NCI-H187 treated with DMSO at 0.1 percent for 48 hours (cell line): ENCODE data around the gene TGM2.

Experiments
- DNase-seq: peaks from one replicate; lab custom pipeline; 2025; lab: John Stamatoyannopoulos, UW

TGM2 gene

DNA sequence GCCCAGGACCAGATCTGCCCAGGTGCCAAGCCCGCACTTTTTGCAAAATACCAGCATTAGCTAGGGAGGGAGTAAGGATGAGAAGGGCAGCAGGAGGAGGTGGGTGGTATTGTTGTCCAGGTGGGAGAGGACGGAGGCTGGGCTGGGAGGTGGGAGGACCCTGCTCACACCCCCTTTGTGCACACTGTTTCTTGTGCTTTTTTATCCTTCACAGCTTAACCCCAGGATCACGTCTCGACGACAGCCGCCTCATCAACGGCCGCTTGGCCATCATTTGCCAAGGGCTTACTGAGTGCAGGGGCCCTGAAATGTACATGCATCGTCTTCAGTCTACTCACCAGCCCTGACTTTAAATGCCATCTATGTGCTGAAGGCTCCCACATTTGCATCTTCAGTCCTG is 12.1 kb upstream of the TGM2 start:
- no peak for DNase-seq

DNA sequence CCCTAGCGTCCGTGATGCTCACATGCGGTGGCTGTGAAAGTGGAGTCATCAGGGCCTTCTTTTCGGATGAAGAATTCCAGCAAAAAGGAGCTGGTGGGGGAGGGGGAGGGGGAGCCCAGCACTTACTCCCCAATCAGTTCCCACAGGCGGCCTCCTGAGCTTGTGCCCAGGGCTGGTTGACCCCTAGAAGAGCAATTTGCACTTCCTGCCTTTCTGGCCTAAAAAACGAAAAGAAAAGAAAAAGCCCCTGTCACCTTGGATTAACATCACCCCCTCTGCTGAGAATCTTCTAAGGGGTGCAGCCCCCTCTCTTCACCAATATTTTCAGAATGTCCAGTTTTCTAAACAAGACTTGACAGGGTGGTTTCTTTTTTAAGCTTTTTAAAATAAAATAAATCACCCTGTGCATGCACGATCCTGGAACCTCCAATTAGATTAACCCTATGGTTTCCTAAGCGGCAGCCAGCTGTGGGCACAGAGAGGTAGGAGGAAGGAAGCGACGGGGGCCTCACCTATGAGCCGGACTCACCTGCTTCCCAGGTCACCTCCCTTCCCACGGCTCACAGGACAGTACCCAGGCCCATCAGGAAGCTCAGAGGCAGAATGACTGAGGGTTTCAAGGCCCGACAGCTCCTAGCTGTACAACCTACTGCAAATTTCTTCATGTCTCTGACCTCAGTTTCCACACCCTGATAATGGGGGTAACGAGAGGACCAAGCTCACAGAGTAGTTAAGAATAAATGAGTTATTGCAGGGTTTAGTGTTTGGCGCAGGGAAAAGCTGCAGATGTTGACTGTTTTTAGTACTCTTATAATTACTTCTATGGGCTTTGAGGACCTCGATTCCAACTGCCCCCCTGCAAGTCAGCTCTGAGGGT is 10.5 kb upstream of the TGM2 start:
- no peak for DNase-seq

DNA sequence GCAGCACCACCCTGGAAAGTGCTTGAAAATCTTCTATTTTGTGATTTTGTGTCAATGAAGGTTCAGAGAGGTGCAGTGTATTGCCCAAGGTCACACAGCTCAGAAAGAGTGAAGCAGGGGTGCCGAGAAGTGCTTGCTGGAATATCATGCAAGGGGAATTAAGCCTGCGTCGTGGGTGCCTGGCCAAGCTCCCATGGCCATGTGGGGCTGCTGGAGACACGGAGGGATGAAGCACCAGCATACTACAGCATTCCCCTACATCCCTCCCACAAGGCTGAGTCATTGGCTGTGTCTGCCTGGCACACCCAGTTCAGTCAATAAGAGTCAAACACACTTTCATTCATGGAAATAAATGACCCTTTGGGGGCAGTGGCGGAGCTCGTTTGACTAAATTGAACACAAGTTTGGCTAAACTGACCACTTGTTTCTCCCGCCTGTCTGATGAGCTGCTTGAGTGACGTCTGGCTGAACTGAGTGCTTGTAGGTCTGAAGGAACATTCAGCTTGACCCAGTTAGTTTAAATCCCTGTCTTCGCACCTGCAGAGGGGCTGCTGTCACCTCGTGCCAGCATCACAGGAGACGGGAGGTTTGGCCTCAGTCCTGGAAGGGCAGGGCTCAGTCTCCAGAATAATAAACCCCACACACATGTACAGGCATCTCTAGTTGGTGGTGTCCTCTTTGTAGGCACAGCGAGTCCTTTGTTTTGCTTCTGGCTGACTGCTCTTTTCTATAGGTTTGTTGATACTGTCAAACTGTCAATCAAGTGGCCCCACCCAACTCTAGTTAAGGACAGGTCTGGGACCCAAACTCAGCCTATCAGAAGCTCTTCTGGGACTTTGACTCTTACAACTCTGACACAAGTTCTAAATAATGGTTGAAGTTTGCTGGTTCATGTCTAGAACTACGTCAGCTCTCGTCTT is 8.4 kb upstream of the TGM2 start:
- no peak for DNase-seq

DNA sequence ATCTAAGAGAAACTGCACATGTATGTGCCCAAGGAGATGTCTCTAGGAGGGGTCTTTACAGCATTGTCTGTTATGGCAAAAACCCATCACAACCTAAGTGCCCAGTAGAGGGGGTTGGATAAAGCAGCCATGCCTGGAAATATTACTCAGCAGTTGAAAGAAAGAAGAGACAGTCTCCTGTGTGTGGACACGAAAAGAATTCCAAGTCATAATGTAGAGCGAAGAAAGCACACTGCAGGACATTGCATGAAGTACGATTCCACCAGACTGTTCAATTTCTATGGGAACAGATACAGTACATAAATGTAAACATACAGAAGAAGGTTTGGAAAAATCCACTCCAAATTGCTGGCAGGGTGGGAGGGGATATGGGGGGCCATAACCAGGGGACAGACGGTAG is 7.3 kb upstream of the TGM2 start:
- DNase-seq = no peak

DNA sequence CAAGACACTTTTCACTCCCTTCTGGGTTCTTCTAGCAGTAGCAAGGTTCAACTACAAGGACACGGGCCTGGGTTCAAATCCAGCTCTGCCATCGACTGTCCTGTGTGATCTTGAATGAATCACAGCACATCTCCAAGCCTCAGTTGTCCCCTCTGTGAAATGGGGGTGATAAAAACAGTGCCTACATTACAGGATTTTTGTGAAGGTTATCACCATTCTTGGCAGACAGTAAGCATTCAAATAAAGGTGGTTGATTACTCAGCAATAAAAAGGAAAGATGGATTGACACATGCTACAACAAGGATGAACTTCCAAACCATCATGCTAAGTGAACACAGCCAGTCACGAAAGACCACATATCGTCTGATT is 6.6 kb upstream of the TGM2 start:
- no peak for DNase-seq

DNA sequence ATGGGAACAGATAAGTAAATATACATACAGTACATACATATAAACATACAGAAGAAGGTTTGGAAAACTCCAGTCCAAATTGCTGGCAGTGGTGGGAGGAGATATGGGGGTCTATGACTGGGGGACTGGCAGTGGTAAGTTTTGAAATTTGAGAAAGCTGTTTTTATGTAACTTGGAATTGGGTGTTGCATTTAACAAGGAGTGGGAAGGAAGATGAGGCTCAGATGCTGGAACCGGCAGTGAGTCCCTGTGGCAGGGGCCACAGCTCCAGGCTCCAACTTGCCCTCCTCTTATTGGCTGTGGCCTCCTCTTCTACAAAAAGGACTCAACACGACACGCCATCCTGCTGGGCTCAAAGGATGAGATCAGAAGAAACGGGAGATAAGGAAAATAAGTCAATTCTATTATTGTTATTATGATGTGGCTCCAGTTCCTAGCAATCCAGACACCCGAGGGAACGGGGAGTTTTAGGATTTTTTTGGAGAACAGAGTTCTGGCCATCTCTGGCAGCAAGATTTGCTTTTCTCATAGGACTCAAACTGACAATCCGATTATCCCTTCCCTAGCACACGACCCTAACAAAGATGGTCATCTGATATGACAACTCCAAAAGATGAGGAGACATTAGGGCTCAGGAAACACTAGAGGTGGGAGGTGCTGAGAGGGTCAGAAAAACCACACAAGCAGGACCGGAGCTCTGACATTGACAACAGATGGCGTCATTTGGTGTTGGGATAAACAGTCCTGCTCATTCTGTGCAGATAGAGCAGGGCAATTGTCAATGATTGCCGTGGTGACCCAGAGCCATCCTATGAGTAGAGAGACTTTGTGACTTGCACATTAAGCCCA is 6.0 kb upstream of the TGM2 start:
- DNase-seq = no peak

DNA sequence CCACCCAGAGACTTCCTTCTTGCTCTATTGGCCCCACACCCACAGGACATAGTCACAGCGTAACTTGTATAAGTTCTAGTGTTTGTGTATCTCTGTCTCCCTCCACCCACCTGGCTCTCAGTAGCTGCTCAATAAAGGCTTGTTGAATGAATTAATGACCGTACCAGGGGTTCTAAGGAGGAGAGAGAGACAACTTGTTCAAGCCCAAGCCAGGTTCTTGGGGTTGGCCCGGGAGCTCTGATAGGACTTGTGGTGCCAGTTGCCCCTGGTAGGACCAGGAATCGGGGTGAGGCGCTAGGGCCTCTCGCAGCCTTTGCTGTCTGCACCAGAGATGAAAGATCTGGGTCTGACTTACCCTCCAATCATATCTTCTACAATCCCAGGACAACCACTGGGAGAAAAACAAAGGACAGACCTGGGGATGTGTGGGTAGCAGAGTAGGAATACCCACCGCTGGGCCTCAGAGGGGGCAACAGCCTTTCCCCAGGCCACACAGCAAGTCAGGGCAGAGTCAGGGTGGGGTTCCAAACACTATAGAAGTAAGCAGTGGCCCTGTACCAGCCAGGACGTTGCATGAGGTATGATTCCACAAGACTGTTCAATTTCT is 5.3 kb upstream of the TGM2 start:
- no peak for DNase-seq

DNA sequence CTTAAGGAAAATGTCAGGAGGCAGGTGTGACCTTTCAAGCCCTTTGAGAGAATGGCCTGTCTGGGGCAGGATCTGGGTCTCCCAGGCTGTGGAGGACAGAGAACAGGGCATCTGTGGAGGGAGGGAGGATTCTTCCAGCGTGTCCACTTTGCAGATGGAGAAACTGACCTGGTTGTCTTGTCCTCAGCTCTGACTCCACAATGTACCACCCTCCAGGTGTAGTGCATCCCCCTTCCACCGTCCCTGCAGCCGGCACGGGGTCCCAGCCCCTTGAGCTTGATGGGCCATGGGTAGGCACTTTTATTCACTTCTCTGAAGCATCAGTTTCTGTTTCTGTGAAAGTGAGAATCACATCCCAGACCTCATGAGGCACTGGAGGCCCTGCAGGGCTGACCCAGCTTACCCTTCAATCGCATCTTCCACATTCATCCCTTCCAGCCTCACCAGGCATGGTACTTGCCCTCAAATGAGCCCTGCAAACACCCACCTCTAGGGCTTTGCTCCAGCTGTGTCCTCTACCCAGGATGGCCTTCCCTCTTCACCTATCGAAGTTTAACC is 4.6 kb upstream of the TGM2 start:
- DNase-seq = no peak

DNA sequence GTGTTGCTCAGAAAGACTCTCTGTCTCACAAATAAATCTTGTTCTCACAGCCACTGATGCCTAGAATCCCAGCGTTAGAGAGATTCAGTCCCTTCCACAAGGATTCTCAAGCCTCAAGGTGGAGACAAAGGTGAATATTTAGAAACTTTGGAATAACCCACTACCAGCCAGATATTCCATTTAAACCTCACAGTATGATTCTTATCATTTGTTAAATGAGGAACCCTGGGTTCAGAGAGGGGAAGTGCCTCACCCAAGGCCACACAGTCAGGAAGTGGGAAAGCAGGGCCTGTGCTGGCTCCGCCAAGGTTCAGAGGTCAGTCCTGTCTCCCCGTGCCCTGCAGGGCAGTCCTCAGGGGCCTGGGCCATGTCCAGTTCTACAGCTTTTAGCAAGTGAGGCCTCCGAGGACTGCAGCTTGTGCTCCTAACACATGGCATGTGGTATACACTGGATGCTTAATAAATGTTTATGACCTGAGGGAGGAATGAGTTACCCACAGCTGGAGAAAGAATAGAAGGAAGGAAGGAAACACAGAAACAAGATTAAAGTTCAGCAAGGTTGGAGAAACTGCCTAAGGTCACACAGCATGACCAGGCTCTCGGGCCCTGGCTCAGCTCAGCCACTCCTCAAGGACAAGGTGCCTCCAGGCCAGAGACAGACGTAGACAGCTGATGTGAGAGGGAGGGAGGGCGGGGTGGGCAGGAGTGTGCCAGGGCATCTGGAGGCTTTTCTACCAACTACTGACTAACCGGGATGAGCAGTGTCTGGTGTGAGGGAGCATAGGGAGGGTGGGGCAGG is 3.9 kb upstream of the TGM2 start:
- no peak for DNase-seq

DNA sequence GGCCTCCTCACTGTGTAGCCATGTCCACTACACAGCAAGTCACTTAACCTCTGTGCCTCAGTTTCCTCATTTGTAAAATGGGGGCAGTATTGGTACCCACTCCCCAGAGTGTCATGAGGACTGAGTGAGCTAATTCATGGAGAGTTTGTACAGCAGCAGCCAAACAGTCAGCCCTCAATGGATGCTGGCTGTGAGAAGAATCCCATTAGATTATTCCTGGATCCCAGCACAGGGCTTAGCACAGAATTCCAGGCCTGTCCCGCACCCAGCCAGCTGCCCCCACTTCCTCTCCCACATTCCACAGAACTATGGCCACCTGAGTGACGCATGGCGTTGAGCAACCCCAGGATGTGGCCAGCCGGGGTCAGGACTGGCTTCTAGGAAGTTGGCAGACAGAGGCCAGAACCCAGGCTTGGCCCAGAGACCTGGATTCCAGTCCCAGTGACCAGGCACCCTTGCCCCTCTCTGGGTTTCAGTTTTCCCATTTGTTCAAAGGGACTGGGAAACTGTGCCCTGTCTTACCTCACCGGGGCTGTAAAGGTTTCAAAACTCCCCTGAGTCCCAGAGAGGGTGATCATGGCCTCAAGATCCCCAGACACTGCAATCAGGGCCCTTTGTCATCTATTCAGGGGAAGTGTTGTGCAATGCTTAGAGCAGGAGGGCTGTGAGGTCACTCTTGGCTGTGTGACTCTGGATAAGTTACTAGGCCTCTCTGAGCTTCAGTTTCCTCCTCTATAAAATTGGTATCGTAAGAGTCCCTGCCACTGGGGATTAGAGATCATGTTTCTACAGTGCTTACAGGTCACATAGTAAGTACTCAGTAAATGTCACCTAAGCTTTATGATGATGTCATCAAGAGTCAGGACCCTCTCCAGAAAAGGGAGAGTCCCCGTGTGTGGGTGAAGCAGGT is 3.0 kb upstream of the TGM2 start:
- DNase-seq = no peak

DNA sequence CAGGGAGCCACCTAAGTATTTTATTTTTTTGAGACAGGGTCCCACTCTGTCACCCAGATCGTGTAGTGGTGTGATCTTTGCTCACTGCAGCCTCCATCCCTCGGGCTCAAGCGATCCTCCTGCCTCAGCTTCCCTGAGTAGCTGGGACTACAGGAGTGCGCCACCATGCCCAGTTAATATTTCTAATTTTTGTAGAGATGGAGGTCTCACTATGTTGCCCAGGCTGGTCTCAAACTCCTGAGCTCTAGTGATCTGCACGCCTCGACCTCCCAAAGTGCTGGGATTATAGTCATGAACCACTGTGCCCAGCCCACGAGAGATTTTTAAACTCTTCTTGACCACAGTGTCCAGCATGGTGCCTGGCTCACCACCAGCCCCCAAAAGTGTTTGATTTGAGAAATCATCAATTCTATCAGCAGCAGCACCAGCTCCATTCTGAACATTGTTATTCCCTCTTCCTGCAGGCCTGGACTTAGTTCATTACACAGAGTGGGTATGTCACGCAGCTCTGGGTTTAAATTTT is 2.3 kb upstream of the TGM2 start:
- no peak for DNase-seq

DNA sequence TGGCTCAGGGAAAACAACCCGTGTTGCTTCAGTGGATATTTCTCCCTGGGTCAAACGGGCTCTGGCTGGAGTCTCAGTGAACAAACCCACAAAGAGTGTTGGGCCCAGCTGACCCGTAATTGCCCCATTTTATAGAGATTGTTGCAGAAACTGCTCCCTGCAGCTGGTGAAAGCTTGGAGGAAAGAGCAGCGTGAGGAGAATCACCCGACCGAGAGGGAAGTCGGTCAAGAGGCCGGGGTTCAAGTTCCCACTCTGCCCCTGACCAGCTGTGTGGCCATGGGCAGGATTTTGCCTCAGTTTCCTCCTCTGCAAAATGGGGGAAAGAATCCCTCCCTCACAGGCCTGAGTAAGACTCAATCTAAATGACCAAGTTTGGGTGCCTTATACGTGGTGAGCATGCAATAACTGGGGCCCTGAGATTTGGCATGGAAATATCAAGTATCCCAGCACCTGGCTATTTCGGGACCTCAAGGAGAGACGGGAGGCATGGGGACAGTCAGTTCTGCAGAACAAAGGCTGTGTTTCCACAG is 1.7 kb upstream of the TGM2 start:
- no peak for DNase-seq

DNA sequence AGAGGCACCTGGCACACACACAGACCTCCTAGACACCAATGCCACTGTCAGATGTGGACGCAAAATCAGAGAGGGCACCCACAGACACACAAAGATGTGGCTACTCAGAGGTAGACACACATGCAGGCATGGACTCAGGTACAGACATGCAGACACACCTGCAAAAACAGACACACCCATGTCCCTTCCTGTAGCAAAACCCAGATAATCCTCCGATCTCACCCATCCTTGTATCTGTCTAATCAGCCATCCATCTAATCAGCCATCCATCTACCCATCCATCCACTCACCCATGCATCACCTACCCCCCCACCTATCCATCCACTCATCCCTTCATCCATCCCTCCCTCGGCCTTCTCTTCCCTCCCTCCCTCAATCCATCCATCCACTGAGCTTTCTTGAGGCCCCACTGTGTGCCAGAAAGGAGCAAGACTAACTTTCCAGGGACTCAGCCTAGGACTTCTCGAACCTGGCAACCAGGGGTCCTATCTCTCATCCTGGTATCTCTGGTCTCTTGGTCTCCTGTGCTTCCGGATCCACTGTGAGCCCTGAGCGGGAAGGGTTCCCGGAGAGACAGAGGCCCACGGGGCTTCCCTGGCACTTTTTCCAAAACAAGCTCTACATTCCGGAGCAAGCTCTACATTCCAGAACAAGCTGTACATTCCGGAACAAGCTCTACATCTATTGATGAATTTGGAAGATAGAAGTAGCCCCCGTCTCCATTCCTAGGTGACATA is 1.1 kb upstream of the TGM2 start:
- no peak for DNase-seq

DNA sequence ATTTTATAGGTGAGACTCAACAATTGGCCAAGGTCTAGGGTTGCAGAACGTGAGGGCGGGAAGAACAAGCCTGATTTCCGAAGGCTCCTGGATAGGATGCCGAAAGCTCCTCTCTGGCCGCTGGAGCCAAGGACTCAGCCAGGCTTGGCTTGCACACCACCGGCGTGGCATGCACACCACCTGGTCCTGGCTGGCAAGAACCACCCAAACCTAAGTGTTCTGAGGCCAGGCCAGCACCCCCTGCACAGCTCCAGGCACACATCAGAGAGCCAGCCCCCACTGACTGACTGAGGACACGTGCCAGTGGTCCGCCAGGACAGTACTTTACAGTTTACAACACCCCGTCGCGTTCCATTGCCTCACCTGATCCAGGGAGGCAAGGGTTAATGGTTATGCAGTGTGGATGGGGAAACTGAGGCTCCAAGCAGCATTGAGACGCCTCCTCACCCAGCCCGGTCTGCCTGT is 414 bp downstream of the TGM2 start:
- no peak for DNase-seq

DNA sequence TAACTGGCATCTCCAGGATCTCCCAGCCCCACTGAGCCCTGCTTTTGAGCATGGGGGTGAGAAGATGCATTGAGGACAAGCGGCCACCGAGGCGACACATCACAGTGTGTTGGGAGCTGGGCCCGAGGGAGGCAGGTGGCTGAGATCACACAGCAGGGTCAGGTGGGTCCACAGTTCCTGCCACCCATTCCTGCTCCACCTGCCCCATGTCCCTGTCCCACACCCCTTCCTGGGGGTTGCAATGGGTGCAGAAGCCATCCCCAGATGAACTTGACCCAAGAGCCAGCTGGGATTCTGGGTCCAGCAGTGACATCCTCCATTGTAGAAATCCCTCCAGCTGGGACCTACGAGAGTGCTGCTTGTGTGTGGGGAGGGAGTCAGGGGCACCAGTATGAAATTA is 1.0 kb downstream of the TGM2 start:
- DNase-seq = no peak

DNA sequence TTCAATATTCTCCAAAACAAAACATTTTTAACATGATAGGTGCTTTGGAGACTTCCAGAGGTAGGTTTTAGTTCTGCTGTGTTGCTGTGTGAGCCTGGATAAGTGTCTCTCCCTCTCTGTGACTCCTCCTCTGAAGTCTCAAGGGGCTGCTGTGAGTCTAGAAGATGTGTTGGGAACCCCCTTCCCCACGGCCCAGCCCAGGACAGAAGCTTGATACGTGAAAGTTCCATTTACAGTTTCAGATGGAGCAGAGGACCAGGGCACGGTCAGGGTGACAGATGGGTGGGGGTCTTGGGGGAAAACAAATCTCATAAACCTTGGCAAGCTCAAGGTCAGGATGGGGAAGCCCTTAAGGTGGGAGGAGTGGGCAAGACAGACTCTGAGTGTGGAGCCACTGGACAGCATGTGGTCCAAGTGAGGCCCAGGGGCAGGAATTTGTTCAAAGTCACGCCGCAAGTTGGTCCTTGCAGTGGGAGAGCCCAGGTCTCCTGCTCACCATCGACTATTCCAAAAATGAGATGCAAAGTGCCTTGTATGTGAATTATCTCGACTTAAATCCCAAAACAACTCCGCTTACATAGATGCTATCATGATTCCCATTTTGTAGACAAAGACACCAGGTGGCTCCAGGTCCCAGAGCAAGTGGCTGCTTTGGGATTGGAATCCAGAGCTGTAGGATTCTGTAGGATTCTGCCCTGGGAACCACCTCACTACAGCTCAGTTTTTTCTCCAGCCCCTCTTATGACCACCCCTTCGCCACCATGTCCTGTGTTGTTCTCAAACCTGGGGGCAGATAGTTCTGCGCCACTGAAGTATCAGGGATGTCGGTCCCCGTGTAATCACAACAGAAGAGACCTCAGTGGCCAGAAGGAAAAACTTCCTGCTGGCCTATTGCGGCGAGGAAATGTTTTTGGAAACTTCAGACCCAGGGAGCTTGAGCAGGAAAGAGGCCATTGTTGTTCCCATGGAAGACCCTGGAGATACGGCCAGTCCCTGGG is 1.9 kb downstream of the TGM2 start:
- DNase-seq = no peak

DNA sequence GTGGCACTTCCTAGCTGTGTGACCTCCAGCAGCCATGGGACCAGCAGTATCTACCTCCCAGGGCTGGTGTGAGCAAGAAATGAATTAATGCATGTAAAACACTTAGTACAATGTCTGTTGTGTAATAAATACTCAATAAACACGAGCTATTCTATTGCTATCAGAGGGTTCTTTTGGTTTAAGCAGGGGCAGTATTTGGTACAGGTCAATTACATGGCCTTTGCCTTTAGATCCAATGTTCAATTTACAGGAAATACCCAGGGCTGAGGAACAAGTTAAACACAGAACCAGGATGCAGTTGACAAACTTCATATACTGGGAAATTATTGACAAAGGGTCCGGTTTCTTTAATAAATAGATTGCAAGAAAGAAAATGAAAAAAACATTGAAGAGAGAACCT is 2.9 kb downstream of the TGM2 start:
- DNase-seq = no peak
